NCI-H2196 (cell line): ENCODE data around the gene ERRFI1.
A peak's percentile ranks its signal among the peaks of the same experiment; 100 is the strongest.
"Not testable (repeated sequence)": the region's sequence is repeated elsewhere in the genome, so short reads cannot be mapped to it uniquely, and the experiment has no call there.

ENCODE experiments used
- DNase-seq: peaks from one replicate; lab custom pipeline; 2025; ENCODE audit not compliant: unreplicated experiment; lab: John Stamatoyannopoulos, UW

Gene ERRFI1

DNA sequence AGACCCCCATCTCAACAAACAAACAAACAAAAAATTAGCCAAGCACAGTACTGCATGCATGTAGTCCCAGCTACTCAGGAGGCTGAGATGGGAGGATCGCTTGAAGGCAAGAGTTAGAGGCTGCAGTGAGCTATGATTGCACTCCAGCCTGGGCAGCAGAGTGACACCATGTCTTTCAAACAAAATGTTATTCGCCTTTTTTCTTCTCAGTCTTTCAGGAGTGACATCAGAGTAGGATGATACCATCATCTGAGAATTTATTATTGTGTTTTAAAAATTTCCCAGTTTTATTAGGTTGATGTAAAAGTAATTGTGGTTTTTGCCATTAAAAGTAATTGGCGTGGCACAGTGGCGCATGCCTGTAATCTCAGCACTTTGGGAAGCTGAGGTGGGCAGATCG, 53.8 kb downstream of the ERRFI1 start:
- DNase-seq, result no peak

GRCh38 chr1:7971024-7971423, 55.1 kb downstream of the ERRFI1 start:
- DNase-seq, result no peak

DNA sequence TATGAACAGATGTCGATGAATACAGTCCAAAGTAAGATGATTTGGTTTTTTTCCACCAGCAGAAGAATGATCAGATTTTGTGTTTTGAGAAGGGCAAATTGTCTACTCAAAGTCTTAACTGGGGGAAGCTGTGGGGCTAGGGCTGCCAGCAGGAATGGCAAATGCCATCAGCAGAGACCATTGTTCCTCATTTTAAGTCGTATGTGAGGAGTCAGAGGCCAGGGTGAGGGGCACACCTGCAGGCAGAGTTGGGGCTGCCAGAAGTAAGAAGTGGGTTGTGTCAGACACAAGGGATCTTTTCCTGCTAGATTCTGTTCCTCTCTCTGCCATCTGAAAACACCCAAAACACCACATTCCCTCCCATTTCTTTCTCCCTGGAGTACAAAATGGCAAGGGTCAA, 55.9 kb downstream of the ERRFI1 start:
- DNase-seq, result no peak

DNA sequence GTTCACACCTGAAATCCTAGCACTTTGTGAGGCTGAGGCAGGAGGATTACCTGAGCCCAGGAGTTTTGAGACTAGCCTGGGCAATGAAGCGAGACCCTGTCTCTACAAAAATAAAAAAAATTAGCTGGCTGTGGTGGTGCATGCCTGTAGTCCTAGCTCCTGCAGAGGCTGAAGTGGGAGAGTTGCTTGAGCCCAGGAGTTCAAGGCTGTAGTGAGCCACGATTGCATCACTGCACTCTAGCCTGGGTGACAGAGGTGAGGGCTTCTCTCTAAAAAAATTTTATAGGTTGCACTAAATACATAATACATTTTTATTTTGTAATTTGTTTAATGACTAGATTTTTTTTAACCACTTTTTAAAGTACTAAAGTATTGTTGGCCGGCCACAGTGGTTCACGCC, 58.5 kb downstream of the ERRFI1 start:
- DNase-seq, result no peak

DNA sequence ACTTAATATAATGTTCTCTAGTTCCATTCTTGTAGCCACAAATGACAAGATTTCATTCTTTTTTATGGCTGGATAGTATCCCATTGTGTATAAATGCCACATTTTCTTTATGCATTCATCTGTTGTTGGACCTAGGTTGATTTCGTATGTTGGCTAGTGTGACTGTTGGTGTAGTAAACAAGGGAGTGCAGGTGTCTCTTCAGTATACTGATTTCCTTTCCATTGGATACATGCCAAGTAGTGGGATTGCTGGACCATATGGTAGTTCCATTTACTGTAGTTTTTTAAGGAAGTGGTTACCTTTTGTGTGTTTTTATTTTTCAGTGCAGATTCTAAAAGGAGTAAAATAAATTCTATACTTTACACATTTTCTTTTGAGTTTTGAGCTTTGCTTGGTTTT, 58.9 kb downstream of the ERRFI1 start:
- peak; percentile 22 for DNase-seq

GRCh38 chr1:7964476-7964875, 61.6 kb downstream of the ERRFI1 start:
- DNase-seq, result no peak

DNA sequence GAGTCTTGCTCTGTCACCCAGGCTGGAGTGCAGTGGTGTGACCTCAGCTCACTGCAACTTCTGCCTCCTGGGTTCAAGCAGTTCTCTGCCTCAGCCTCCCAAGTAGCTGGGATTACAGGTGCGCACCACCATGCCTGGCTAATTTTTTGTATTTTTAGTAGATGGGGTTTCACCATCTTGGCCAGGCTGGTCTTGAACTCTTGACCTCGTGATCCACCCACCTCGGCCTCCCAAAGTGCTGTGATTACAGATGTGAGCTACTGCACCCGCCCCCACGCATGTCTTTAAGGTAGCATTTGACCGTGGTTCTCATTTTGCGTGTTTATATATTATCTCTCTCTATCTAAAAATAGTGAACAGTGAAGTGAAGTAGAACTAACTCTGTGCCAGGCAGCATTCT, 62.3 kb downstream of the ERRFI1 start:
- not testable (repeated sequence) for DNase-seq

GRCh38 chr1:7963378-7963730, 62.8 kb downstream of the ERRFI1 start:
- not testable (repeated sequence) for DNase-seq

DNA sequence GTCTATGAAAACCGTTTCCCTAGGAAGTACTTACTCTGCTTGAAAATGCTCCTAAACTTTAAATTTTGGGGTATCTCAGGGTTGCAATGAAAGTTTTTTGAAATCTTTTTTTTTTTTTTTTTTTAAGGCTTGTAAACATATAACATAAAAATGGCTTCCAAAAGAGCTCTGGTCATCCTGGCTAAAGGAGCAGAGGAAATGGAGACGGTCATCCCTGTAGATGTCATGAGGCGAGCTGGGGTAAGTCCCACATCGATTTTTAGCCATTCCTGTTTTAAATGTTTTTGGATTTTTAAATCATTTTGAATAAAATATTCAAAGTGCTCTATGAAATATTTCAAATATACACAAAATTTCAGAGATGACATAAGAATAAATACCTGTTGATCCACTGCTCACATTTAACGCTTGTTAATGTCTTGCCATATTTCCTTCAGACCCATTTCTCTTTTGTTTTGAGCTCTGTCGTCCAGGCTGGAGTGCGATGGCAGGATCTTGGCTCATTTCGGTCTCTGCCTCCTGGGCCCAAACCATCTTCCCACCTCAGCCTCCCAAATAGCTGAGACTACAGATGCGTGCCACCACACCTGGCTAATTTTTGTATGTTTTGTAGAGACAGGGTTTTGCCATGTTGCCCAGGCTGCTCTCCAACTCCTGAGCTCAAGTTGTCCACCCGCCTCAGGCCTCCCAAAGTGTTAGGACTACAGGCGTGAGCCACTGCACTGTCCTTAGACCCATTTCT, 63.3 kb downstream of the ERRFI1 start:
- DNase-seq, result no peak

GRCh38 chr1:7962014-7962335, 64.1 kb downstream of the ERRFI1 start:
- DNase-seq, result no peak
